OCI-M1 (cell line): ENCODE data around the gene GMDS.

Experiments used
- DNase-seq: peaks from one replicate; lab custom pipeline; 2025; lab: John Stamatoyannopoulos, UW

GMDS gene

DNA sequence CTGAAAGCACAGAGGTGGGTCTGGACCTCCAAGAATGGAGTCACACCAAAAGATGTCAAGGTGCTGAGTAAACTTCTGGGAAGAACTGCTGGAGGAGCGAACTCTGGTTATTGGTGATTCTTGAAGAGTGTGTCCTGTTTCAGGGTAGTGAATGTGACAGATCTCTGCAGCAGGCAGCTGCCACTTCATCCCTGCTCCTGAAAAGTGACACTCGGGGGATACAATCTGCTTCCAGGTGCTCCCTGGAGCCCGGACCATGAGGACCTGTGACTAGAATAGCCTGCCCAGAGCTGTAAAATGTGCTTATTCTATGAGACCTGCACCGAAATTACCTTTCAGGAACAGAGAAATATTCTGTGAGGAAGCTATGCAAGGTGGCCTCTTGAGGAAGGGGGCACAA, 444.6 kb downstream of the GMDS start:
- no peak for DNase-seq

DNA sequence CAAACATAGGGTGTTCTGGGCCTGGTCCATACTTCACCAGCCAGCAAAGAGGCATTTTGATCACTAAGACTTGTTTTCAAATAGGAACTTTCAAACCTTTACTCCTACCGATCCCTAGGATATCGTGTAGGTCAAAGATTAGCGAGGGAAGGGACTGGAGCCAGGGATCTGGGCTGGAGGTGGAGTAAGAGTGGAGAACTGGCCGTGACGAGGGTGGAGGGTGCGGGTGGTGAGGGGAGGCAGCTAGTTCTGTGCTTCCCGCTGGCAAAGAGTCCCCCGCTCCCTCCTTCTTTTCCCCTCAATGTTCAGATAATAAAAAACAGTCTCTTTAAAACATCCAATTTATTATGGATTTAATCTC, 446.5 kb downstream of the GMDS start:
- DNase-seq: no peak

DNA sequence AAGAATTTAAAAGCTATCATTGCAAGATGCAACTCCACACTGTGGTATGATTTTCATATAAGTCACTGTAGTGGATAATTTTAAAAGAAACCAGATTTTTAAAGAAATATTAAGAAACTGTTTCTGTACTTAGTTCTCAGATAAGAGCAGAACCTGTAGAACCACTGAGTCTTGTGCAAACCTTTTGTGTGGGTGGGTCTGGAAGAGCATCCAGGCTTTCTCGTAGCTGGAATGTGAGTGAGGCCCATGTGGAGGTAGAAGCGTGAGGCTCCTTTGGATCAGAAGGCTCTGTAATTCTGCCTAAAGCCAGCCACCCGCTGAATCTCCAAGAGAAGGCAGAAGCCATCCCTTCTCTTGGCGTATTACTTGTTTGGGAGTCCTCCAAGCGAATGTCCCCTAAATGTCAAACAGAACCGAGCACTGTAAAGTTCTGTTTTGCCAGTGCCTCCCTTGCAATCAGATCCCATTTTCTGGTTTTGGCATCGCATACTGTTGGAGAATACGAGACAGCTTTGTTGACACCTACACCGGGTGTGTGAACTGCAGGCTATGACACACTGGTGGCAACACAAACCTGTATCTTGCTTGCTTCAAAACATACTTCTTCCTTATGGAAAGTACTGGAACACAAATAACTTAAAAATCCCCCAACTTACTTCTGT, 447.0 kb downstream of the GMDS start:
- no peak for DNase-seq

DNA sequence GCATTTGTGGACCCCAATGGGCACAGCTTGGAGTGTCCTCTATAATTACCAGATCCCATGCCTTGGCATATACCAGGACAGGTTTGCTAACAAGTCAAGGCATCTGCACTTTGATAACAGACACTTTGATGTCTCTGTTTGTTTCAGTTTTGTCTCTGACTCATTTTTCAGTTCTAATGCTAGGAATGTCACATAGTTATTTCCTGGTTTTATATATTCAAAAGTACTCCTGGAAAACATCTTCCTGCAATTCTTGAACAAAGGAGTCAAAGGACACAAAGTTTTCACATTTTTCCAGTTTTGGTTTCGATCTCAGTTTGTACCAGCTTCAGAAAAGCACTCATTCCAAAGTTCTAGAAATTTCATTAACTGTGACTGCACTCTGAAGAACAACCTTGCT, 447.6 kb downstream of the GMDS start:
- DNase-seq: no peak

DNA sequence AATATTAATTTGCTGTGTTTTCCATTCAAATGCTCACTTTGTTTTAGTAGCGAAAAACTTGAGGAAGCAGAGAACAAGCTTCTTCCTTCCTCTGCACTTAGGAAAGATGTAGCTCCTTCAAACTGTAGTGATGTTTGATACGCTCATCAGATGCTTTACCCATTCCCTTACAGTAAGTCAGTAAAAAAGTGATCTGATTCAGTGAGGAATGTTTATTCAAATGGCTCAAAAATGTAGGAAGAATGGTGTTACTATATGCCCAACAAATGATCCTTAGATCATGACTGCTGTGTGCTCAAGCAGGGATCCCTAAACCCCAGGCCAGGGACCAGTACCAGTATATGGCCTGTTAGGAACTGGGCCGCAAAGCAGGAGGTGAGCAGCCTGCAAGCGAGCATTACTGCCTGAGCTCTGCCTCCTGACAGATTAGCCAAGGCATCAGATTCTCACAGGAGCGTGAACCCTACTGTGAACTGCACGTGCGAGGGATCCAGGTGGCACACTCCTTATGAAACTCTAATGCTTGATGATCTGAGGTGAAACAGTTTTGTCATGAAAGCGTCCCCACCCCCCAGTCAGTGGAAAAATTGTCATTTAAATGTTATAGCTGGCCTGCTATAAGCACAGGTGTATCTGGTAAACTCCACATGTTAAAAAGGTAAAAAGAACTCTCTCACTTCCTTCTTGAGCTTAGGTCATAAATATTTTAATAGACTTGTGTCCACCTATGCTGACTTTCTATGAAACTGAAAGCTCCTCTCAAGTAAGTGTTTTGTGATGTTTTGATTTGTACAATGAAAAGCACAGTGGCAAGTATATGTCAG, 448.5 kb downstream of the GMDS start:
- no peak for DNase-seq

DNA sequence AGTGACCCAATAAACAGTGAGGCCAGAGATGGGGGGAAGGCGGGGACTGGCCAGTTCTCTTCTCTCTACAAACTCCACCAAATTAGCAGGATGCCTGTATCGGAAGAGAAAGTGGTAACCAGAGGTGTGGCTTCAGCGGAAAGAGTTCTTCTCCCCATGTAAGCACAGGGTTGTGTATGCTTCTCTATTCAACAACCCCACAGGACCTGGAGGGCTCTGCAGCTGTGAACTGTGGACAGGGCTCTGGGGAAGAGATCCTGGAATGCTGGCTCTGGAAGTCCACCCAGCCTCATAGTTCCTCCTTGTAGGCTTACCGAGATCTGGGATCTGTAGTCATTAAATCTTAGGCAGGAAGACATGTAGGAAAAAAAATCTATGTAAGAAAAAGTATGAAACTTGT, 449.5 kb downstream of the GMDS start:
- no peak for DNase-seq

DNA sequence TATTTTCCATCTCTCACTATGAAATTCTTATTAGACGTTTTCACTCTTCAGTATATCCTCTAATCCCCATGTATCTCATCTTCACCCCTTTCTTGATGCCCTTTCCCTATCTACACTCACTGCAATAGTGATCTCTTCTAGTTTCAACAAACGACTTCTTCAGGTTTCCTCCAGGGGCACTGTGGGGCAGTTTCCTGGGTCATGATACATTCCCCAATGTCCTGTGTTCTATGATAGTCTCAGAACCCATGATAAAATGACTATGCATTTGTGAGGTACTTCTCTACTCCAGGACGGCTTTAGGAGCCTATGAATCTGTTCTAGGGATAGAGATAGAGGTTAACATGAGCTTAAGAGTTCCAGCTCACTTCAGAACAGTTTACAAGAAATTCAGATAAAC, 452.4 kb downstream of the GMDS start:
- DNase-seq: peak; percentile 83

DNA sequence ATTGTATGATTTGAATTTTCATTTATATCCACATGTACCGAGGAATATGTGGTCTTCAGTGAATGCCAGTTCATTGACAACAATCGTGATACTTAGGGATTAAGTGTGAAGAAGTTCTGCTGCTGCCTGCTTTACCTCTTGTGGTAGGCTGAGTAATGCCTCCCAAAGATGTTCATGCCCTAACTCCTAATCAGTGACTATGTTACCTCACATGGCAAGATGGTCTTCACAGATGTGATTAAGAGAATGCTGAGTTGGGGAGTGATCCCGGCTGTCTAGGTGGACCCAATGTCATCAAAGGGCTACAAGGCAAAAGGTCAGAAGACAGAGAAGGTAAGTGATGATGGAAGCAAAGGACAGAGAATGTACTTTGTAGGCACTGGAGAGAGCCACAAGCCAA, 454.7 kb downstream of the GMDS start:
- DNase-seq: no peak

DNA sequence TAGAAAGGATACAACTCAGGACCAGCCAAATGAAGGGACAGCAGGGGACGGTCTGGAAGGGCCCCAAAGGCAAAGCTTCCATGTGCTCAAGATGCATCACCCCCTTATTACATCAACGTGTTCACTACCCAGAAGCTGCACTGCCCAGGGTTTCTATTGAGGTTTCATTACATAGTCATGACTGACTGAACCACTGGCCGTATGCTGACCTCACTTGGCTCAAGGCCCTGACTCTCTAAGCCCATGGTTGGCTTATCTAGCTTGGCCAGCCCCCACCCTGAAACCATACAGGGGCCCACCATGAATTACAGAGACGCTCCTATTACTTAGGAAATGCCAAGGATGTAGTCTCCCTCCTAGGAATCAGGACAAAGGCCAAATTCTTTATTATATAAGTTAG, 456.3 kb downstream of the GMDS start:
- DNase-seq: peak; percentile 80

DNA sequence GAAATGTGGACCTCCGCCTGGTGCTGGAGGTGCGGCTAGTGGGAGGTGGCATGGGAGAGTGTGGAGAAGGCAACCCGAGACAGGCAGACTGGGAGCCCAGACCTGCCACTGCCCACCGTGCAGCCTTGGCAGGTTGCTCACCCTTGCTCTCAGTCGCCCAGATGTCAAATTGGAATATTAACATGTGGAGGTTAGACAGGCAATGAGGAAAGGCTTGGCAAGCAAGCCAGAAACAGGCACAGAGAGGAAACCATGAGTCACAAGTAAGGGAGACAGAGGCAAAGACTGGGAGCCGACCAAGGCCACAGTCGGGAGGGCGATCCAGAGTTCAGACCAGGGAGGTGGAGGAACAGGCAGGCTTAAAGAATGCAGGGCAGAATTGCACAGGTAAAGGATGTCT, 457.5 kb downstream of the GMDS start:
- no peak for DNase-seq

DNA sequence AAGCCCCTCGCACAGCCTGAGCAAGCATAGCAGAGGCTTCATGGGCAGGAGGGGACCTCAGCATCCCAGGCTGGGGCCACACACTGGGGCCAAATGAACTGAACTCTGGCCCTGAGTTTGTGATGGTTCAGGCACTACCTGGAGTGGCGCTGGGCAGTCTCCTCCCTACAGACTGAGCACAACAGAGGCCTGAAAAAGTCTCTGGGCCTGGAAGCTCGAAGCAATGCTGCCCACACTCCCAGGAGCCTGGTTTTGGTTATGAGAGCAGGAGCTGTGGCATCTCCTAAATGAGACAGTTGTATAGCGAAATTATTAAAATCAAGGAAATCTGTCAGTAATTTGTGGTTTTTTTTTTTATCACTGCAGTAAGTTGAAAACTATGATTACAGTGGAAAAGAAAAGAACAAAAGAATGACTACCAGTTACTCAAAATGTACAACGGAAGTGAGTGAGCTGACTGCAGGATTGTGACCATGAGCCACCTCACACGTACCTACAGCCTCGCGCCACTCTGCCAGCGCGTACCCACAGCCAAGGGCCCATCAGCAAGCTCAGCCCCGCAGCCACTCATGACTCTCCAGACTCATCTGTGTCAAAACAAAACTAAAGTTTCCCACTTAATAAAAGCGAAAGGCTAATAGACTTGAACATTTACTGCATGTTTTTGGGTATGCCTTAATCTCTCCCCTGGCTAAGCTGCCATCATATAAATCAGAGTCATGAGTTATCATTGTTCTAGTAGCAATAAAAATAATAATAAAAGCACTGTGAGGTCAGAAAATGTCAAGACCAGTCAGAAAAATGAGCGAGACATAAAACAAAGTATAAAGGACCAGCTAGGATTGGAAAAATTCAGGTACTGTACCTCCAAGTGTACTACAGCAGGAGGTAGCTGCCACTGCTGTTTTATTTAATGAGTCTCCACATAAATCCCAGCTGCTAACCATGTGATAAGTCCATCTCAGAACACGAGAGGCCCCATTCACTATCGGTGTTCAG, 458.7 kb downstream of the GMDS start:
- no peak for DNase-seq

DNA sequence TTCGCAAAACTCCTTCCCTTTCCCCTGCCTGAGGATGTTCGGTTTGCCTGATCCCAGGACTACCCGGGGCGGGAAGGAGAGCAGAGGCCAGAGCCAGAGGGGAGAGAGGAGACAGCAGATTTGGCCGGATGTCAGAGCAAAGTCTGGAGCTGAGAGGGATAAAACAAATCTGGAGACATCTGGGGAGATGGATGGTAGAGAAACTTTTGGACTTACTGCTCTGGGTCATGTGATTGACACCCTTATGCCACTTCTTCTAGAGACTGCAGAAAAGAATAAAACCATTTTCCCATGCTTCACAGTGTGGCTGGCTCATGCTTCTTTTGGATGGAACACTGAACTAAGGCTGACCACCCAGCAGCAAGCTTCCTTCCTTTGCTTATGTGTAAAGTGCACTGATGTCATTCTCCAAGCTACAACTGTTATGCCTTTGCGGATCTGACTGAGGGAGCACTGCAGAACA, 461.0 kb downstream of the GMDS start:
- DNase-seq: no peak

DNA sequence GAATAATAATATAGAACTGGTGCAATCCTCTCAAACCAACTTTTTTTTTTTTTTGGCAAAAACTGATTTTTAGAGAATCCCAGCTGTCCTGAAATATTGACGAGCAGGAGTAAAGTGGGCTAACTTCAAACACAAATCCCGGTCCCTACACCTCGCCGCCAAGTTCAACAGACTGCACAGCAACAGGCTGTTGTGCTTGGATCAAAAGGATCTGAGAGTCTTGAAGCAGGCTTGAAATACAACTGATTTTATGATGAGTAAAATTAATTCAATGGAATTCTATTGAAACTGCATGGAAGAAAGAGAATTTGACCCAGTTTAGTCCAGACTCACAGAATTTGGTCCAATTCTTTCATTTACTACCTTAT, 463.6 kb downstream of the GMDS start:
- no peak for DNase-seq

DNA sequence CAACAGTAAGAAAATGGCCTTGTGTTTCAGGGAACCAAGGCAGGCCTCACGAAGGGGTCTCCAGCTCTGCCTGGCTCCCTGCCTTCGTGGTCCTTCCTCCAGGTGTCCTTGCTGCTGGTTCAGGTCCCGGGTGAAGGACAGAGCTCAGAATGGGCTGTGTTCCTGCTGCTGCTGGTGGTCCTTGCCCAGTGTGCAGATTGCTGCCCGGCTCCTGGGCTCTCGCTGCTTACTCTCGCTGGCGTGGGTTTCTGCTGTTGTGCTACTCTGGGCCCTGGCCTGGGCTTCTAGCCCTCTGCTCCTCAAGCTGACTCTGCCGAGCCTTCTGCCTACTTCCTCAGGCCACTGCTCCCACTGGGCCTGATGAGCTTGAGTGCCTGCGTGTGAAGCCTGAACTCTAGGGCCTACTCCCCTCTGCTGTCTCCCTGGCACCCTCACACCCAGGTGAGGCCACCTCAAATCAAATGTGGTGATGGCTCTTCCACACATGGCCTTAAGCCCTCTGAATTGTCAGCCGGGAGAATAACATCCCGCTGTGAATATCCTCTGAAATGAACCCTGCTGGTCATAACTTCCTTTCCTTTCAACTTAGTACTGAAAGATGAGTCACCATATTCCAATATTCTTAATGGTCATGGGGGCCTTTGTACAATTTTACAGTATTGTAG, 464.1 kb downstream of the GMDS start:
- no peak for DNase-seq

DNA sequence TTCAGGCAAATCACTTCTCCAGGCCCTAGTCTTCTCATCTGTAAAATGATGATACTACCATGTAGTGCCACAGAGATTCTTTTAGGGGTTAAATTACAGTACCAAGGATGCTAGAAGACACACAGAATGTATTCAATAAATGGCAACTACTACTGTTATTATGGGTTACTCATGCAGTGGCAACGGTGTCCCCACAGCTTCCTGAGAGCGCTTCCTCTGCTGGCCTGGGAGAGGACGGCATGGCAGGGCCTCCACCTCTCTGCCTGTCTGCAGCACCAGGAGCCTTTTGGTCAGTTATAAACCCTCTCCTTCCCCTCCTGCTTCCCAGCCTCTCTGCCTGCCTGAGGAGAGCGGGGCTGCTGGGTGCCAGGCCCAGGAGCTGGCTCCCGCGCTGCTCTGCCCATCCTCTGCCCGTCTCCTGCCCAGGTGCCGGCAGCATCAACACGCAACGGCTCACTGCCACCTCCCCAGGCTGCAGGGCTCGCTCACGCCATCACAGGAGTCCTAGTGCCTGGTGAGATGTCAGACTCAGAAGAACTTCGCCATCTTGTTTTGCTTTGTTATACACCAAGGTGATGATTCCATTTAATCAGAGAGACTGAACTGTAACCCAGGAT, 465.0 kb downstream of the GMDS start:
- DNase-seq: no peak

DNA sequence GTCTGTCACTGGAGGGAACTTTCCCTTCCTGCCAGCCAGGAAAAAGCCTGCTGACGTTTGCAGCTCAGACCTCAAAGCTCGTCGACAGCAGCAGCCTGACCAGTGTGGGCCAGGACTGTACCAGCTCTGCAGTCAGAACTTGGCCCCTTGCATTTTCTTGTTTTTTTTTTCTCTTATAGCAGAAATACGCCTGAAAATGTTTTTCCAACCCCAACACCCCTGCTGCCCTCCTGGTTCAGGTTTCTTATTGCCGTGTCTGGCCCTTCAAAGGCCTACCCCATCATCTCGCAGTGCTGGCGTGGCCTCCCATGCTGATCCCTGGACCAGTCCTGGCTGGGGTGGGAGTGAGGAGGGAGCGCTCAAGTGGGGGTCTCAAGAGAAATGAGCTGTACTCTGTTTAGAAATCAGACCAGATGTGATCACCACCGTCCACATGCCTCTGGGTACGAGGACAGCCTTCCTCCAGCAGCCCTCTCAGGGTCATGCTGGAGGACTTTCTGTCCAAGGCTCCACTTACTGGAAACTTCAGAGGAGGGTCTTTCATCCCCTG, 466.6 kb downstream of the GMDS start:
- no peak for DNase-seq

DNA sequence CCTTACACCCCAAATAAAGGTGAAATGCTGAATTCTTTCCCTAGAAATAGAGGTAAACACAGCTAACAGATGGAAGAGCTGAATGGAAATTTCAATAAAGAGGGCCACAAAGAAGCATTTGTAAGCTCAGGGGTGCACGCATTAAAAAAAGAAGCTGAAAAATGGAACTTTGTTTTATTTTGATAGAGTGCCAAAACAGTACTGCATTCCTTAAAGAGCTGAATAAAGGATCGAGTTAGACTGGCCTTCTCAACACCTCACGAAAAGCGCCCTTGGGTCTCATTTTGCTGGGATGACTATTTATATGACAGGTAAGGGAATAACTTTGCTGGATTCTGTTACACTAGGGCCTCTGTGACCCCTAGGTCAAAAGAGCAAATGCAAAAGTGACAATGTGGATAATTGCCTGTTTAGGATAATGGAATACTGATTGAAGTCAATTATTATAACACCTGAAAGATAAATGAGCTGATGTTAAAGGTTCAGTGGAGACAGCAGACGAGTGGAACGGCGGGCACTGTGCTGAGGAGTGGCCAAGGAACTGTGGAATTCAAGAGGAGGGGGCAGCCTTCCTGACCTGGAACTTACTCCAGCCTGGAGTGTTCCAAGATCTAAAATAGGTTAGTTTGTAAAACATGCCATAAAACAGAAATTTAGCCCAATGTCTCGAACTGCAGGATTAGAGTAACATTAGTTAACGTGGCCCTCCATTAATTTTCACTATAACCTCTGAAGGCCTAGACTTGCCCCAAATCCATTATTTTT, 467.3 kb downstream of the GMDS start:
- no peak for DNase-seq

DNA sequence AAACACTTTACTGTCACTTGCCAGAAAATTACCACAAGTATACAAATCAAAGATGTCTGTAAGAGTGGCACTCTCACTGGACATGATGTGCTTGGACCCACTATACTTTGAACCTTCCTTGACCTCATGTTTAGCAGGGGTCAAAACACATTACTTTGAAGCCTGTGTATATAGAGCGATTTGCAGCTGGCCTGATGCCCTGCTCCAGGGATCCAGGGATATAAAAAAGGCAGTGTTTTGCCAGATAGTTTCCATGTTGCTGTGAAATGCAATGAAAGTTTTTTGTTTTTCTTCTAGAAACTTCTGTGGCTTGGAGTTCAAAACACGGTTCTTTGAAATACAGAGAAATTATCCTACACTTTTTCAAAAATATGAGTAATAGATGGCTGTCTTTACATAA, 470.0 kb downstream of the GMDS start:
- DNase-seq: no peak

DNA sequence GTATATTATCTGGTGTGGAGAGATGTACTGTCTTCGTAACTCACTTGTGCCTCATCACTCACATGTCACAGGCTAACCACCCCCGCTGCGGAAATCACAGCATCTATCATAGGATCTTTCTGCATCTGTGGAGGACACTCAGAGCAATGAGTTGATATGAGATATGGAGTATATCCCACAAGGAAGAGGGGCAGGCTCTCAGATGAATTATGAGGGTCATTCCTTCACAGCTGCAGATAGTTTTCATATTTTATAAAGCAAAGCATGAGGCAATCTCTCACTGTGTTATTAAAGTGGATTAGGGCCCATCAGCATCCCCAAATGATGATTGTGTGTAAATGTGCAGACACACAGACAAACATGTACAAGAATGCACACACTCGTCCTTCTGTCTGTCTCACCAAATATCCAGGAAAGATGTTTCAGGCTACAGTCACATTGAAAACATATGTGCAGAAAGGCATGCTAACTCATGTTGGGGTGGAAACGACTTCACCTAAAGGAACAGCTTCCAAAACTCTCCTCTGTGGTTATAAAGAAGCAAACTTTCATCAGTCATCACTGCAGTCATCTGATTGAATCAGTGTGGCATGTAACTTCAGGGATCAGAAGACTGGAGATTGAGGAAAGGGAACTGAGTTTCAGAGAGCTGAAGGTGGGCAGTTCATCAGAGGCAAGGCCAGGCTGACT, 471.0 kb downstream of the GMDS start:
- DNase-seq: no peak

DNA sequence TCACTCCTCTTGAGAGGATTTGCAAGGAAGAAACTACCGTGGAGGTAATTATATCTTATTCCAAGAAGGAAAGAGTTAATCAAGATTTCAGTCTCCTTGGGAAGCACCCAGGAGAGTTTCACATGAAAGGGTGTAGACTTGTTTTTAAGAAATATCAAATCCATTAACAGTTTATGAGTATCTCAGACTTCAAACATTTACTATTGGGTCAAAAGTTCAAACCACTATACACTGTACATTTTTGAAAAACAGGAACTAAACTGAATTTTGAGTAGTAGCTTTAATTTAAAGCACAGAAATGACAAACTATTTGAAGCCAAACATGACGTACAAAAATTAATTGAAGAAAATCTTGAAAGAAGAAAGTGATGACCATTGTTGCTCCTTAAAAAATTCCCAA, 471.7 kb downstream of the GMDS start:
- peak; percentile 20 for DNase-seq
